Right lobe of liver (tissue), 6 donors: Measurements from ENCODE around the gene GTPBP1. TPM values are rescaled to one million over a fixed set of nuclear protein-coding genes. Genes with fewer than 3 reads are reported as not detected.

Source experiments
- ATAC-seq, 4 donors: fragments of 200-7000 bp; cut with Tn5 transposase; one replicate each; pipeline ENCODE4 v1.9.1; 2020; ENCODE audit warnings: mild to moderate bottlenecking in 4 of 4, moderate library complexity in 4 of 4
- DNase-seq, 3 donors: peaks; one replicate each; pipeline ENCODE4 v3.0.0-alpha.2; 2020
- H3K27ac ChIP-seq, 3 donors: fragments of 200-600 bp; one replicate each; pipeline ENCODE4 v1.8.0; 2022
- H3K27me3 ChIP-seq, 2 donors: fragments of 200-600 bp; one replicate each; pipeline ENCODE4 v1.8.0; 2022
- H3K36me3 ChIP-seq, 4 donors: fragments of 200-600 bp; sonication (generic) in 1 of 4; one replicate each; pipeline versions ENCODE4 v1.5.1 to v1.8.0; 2017 to 2022; ENCODE audit warnings: control low read depth in 1 of 4
- H3K4me1 ChIP-seq, 4 donors: fragments of 200-600 bp; sonication (generic) in 1 of 4; one replicate each; pipeline versions ENCODE4 v1.5.1 to v1.8.0; 2017 to 2022; ENCODE audit warnings: control low read depth in 1 of 4
- H3K4me3 ChIP-seq, 3 donors: fragments of 200-600 bp; one replicate each; pipeline ENCODE4 v1.8.0; 2022
- H3K9me3 ChIP-seq, 4 donors: fragments of 200-600 bp; sonication (generic) in 1 of 4; one replicate each; pipeline versions ENCODE4 v1.5.1 to v1.8.0; 2017 to 2022; ENCODE audit warnings: control low read depth in 1 of 4
- POLR2A ChIP-seq: fragments of 450-650 bp; IDR thresholded peaks from one replicate; pipeline ENCODE4 v1.6.1; 2017; ENCODE audit warnings: antibody characterized with exemption, mild to moderate bottlenecking
- WGBS: methylation state at CpG from one replicate; pipeline ENCODE4 v1.1.6; 2018; ENCODE audit warnings: low coverage, low lambda C conversion rate; ENCODE audit not compliant: insufficient coverage; ENCODE audit errors: missing lambda C conversion rate; 5-methylcytosine and 5-hydroxymethylcytosine counted together
- intact Hi-C, 2 donors: fragments of 100-400 bp; cut with DNase I; formaldehyde crosslinking; loops; one replicate each; pipeline versions ENCODE4 v1.11.2 to v1.14.1; 2022
- total RNA-seq, 6 experiments: library from RNA; depleted of rRNA in 2 of 6; stranded (reverse); fragments of >200 nt in 2 of 6; fragmentation: NEBNext Ultra II Directional in 3 of 6; extraction: Animal tissue kit (Norgen Biotek cat#: 25700) in 3 of 6; gene quantifications; one replicate each; pipeline versions ENCODE4 v1.1.0 to v1.2.4, GENCODE V29; 2016 to 2023
- TF ChIP-seq, protein P1 (sequence below), 4 donors: fragments of 200-600 bp in 3 of 4; fragments of 450-650 bp in 1 of 4; IDR thresholded peaks; one replicate each; pipeline versions ENCODE4 v1.5.1 to v1.8.0; 2016 to 2022; ENCODE audit warnings: antibody characterized with exemption in 4 of 4, mild to moderate bottlenecking in 2 of 4
- donor health status: DM: no; HTN: yes; CAD: no.
- donor health status: DM: no; HTN: no; CAD: no.
- donor health status: DM: no; HTN: no; CAD: no.
- donor health status: DM: no; HTN: yes; CAD: no.
- donor health status: DM: no; HTN: yes; CAD: no.

GTPBP1 gene
- total RNA-seq, 6 experiments from 2014 or later = 13.4 to 21.6 (median 16.7) TPM

DNA sequence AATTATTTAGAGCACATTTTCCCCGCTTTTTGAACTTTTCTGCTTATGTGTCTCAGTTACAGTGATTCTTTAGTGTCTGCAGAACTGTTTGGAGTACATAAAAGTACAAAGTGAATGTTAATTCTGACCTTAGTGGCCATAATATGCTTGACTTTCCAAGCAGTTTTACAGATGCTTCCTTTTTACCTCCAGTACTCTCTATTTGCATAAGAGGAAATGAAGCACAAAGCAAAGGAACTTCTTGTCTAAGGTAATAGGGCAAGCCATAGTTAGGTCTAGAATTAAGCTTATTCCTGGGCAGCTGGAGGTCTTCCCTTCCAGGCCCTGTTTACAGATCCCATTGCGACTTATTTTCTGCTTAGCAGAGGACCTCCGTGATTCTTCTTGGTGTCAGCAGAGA is 3.6 kb downstream of the GTPBP1 start:
- Histone ChIP-seq H3K4me3 (no peak overlapping the region), H3K27me3 (no peaks in the 10 kb centered on the region), H3K27ac (no peak overlapping the region), H3K9me3 (no peaks in the 10 kb centered on the region), H3K36me3 (peaks cover 0 to 4% (median 0%) of the 10 kb centered on the region in 4 donors), H3K4me1 (peaks cover 0 to 23% (median 7%) of the 10 kb centered on the region in 4 donors)
- DNase-seq (no peak), ATAC-seq (no peak)
- intact Hi-C loops = no loop called here
- WGBS = 81% methylated on average over 3 of the region's 3 CpGs
- TF ChIP-seq POLR2A = no peak
- TF ChIP-seq, protein P1, sequence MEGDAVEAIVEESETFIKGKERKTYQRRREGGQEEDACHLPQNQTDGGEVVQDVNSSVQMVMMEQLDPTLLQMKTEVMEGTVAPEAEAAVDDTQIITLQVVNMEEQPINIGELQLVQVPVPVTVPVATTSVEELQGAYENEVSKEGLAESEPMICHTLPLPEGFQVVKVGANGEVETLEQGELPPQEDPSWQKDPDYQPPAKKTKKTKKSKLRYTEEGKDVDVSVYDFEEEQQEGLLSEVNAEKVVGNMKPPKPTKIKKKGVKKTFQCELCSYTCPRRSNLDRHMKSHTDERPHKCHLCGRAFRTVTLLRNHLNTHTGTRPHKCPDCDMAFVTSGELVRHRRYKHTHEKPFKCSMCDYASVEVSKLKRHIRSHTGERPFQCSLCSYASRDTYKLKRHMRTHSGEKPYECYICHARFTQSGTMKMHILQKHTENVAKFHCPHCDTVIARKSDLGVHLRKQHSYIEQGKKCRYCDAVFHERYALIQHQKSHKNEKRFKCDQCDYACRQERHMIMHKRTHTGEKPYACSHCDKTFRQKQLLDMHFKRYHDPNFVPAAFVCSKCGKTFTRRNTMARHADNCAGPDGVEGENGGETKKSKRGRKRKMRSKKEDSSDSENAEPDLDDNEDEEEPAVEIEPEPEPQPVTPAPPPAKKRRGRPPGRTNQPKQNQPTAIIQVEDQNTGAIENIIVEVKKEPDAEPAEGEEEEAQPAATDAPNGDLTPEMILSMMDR (IDR thresholded peaks at IDR 0.05) = no peak

DNA sequence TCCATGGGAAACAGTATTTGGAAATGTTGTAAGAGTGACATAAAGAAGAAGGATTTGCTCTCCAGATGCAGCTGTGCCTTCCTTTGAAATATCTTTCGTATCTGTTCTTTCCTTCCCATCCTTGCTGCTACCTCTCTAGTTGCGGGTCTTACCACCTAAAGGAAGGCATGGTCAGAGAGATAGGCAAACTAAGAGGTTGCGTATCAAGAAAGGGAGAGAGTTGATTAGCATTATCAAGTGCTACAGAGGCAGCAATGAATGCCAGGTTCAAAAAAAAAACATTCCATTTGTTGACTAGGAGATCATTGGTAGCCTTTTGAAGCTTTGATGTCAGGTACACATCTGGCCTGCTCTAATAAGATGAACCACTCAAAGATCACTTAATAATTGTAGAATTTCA is 4.6 kb downstream of the GTPBP1 start:
- H3K27me3 ChIP-seq = no peaks in the 10 kb centered on the region
- ATAC-seq (no peak), DNase-seq (no peak)
- H3K9me3 ChIP-seq = no peaks in the 10 kb centered on the region
- H3K4me3 ChIP-seq = no peak overlapping the region
- intact Hi-C loops = no loop called here
- 75% methylated on average over 3 of the region's 3 CpGs for WGBS
- no peak overlapping the region for H3K27ac ChIP-seq
- peaks cover 0 to 15% (median 7%) of the 10 kb centered on the region in 4 donors for H3K4me1 ChIP-seq
- H3K36me3 ChIP-seq = peaks cover 0 to 4% (median 0%) of the 10 kb centered on the region in 4 donors
- TF ChIP-seq, protein P1 (IDR thresholded peaks at IDR 0.05) = no peak
- no peak for TF ChIP-seq POLR2A

DNA sequence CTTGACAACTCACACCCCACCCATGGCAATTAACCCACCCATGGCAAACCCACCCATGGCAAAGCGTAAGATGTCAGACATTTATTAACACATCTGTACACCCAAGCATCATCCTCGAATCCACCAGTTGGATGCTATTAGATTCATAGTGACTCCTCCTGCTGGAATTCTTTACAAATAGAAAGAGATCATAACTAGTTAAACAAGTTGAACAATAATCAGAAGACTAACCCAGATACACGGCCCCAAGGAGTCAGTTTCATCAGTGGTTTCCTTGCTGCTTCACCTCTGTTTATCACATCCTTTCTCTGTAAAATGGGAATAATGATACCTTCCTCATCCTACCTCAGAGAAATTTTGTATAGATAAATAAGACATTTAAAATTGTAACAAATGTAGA is 5.1 kb downstream of the GTPBP1 start:
- 80% methylated on average over 3 of the region's 3 CpGs for WGBS
- Histone ChIP-seq H3K9me3 (no peaks in the 10 kb centered on the region), H3K36me3 (peaks cover 0 to 5% (median under 1%) of the 10 kb centered on the region in 4 donors), H3K27me3 (no peaks in the 10 kb centered on the region), H3K4me3 (no peak overlapping the region), H3K27ac (no peak overlapping the region), H3K4me1 (peaks cover 0 to 15% (median 7%) of the 10 kb centered on the region in 4 donors)
- TF ChIP-seq, protein P1 (IDR thresholded peaks at IDR 0.05) = no peak
- TF ChIP-seq POLR2A = no peak
- intact Hi-C loops = no loop called here
- ATAC-seq (no peak), DNase-seq (no peak)

DNA sequence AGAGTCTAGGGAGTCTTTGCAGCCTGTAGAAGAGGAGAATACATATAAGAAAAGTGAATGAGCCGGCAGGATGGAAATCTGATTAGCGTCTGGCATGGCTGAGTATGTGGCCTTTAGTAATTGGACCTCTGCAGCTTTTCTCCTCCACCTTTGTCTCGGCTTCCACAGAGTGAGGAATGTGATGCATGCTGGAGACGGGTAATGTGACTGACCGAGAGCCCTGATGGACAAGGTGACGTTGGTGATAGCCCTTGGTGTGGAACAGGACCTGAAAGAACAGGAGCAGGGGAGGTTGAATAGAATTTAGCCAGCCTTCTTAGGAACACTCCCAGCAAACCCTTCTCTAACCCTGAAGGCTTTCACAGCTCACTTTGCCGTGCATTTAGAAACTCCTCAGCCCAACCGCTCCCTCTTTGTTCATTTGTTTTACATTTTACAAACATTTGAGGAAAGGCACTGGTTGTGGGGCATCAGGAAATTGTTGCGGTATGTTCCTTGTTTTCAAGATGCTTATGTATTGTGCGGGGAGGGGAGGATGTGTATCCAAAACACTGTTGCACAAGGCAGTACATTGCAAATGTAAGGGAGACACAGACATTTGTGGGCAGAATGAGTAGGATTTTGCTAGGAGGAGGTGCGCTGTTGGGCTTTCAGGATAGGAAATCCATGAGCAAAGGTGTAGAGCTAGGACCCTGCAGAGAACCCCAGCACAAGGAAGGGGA is 6.9 kb downstream of the GTPBP1 start:
- TF ChIP-seq, protein P1 (IDR thresholded peaks at IDR 0.05) = no peak
- TF ChIP-seq POLR2A = no peak
- no peaks in the 10 kb centered on the region for H3K9me3 ChIP-seq
- intact Hi-C loops = no loop called here
- DNase-seq (no peak), ATAC-seq (no peak)
- no peak overlapping the region for H3K27ac ChIP-seq
- H3K4me1 ChIP-seq = peaks cover 0 to 5% (median 2%) of the 10 kb centered on the region in 4 donors
- H3K27me3 ChIP-seq = no peaks in the 10 kb centered on the region
- peaks cover 0 to 21% (median 1%) of the 10 kb centered on the region in 4 donors for H3K36me3 ChIP-seq
- 81% methylated on average over 11 of the region's 11 CpGs for WGBS
- H3K4me3 ChIP-seq = no peak overlapping the region
